GM13977 (cell line): Measurements from ENCODE around the gene CCDC88C.

Experiments
- DNase-seq: peaks from one replicate; pipeline ENCODE4 v3.0.0; 2012; ENCODE audit warnings: low spot score
- CTCF ChIP-seq: IDR thresholded peaks from 2 replicates; pipeline ENCODE4 v1.5.1; 2012; ENCODE audit warnings: mild to moderate bottlenecking, control low read depth; ENCODE audit not compliant: insufficient read depth; ENCODE audit errors: extremely low read depth, missing control alignments
- in situ Hi-C: fragments of 300-500 bp; cut with MboI; formaldehyde crosslinking; loops from one replicate; pipeline ENCODE4 v1.12.0; 2022; ENCODE audit warnings: low sequenced_read_pairs, low pct_unique_long_range_greater_than_20kb, mixed read lengths, inconsistent platforms; ENCODE audit not compliant: unreplicated experiment

Gene CCDC88C

GRCh38 chr14:91263329-91263728 lies 154.3 kb downstream of the CCDC88C start:
- TF ChIP-seq CTCF: no peak
- no peak for DNase-seq
- in situ Hi-C loops: no loop called here

GRCh38 chr14:91261986-91262549 lies 155.6 kb downstream of the CCDC88C start:
- no peak for DNase-seq
- in situ Hi-C loops: no loop called here
- TF ChIP-seq CTCF: no peak

- no peak for DNase-seq
- no peak for TF ChIP-seq CTCF
- in situ Hi-C loops: no loop called here
These were observed 156.5 kb downstream of the CCDC88C start for GRCh38 chr14:91261115-91261514.

DNA sequence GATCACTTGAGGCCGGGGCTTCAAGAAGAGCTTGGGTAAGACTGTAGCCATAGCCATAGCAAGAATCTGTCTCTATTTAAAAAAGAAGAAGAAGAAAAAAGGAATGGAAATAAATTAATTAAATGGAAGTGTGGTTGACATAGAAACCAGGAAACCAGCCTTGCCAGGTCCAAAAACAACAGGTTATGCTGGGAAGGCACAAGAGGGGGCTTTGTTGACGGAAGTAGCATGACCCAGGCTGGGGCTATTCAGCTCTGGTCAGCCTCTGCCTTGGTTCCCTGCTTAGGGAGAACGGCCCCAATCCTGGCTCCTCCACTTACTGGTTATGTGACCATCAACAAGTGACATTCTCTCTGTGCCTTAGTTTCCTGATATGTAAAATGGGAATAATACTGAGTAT lies 158.7 kb downstream of the CCDC88C start:
- in situ Hi-C loops: no loop called here
- no peak for DNase-seq
- TF ChIP-seq CTCF: no peak

GRCh38 chr14:91258011-91258618 lies 159.5 kb downstream of the CCDC88C start:
- in situ Hi-C loops: no loop called here
- no peak for TF ChIP-seq CTCF
- DNase-seq: no peak

- TF ChIP-seq CTCF: no peak
- in situ Hi-C loops: no loop called here
- no peak for DNase-seq
These were observed 160.2 kb downstream of the CCDC88C start for GRCh38 chr14:91257328-91258010.
